ENCODE data around the gene PDE6H.

GRCh38 chr12:14972816-14973215, at the start of gene PDE6H:
- TF ChIP-seq CTCF (conservative IDR thresholded peaks at IDR 0.05): no peak
- TF ChIP-seq EZH2 (IDR thresholded peaks at IDR 0.05; ENCODE audit: low read depth): no peak
